C4-2B (cell line): ENCODE results near the gene NUB1.

Experiments used
- H3K27ac ChIP-seq: fragments of 450-650 bp; 2 replicates; pipeline ENCODE4 v1.5.1; 2017
- ZFX ChIP-seq: fragments of 450-650 bp; IDR thresholded peaks from 2 replicates; pipeline ENCODE4 v1.6.1; 2017
- TF ChIP-seq, protein P1 (sequence below): fragments of 450-650 bp; conservative IDR thresholded peaks from 2 replicates; pipeline ENCODE4 v1.5.1; 2017; ENCODE audit warnings: mild to moderate bottlenecking

NUB1 gene

DNA sequence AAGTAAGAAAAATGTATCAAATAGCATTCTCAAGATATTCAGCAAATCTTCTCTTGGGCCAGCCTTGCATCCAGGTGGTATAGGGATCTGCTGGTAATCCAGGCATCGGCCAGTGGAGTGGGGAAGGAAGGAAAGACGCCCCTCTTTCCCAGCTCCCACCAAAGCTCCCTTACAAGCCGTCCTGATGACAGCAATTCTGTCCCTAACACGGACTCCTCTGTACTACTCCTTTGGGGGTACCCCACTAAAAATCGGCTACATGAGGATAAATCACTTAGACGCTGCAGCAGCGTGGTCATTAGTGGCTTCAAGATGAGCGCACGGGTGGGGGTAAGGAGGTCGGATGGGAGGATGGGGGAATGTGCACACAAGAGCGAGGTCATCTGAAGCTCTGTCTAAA is 24.7 kb upstream of the NUB1 start:
- TF ChIP-seq, protein P1, sequence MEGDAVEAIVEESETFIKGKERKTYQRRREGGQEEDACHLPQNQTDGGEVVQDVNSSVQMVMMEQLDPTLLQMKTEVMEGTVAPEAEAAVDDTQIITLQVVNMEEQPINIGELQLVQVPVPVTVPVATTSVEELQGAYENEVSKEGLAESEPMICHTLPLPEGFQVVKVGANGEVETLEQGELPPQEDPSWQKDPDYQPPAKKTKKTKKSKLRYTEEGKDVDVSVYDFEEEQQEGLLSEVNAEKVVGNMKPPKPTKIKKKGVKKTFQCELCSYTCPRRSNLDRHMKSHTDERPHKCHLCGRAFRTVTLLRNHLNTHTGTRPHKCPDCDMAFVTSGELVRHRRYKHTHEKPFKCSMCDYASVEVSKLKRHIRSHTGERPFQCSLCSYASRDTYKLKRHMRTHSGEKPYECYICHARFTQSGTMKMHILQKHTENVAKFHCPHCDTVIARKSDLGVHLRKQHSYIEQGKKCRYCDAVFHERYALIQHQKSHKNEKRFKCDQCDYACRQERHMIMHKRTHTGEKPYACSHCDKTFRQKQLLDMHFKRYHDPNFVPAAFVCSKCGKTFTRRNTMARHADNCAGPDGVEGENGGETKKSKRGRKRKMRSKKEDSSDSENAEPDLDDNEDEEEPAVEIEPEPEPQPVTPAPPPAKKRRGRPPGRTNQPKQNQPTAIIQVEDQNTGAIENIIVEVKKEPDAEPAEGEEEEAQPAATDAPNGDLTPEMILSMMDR, result no peak
- TF ChIP-seq ZFX, result no peak

DNA sequence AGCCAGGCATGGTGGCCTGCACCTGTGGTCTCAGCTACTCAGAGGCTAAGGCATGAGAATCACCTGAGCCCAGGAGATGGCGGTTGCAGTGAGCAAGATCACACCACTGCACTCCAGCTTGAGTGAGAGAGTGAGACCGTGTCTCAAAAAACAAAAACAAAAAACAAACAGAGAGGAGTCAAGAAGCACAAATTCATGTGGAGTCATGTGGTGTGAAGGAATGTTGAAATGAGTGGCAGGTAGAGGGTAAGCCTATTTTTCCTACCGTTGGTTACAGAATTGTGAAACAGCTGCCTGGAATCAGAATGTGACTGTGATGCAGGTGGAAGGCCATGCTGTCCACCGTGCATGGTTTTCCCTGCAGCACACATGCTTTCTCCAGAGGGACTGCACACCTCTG is 23.7 kb upstream of the NUB1 start:
- H3K27ac ChIP-seq, result no peak overlapping the region
- TF ChIP-seq ZFX, result no peak
- TF ChIP-seq, protein P1, result no peak

More for the DNA sequence above, 24.7 kb upstream of the NUB1 start:
- no peak overlapping the region for H3K27ac ChIP-seq

GRCh38 chr7:151319189-151319588 is 22.4 kb upstream of the NUB1 start:
- TF ChIP-seq, protein P1, result no peak
- TF ChIP-seq ZFX, result no peak
- H3K27ac ChIP-seq, result no peak overlapping the region

DNA sequence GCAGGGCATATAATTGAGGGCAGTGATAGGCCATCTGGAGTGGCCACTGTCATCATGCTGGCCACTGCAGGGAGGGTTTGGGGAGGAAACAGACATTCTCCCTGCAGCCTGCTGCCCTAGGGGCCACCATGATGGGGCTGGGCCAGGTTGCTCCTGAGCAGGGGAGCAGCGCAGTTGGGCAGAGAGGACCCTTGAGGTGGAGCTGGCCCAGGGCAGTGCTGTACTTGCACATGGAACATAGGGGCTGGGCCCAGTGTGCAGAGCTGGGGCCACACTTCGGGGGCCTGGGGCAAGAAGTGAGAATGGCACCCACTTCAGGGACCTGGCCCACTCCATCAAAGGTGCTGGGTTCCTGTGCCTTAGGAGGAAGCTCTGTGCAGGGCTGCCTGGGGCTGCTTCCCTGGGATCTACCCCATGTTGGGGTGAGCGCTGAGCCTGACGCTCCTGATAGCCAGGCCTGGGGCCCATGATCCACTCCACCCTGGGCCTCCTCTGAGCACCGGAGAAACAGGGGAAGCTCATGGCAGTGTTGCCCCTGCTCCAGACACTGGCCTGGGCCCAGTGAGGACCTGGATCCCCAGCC is 21.3 kb upstream of the NUB1 start:
- no peak for TF ChIP-seq ZFX
- TF ChIP-seq, protein P1, result no peak
- no peak overlapping the region for H3K27ac ChIP-seq

DNA sequence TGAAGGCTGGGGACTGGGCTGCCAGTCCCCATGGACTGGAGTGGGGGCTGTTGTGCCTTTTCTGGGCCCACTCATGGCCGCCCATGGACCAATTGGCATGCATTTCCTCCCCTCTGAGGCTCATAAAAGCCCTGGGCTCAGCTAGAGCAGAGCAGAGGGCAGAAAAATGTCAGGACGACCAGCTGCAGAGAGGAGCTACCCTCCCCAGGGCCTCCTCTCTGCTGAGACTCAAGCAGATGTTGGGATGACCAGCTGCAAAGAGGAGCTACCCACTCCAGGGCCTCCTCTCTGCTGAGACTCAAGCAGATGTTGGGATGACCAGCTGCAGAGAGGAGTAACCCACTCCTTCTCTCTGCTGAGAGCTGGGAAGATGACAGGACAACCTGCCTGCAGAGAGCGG is 20.3 kb upstream of the NUB1 start:
- no peak overlapping the region for H3K27ac ChIP-seq
- TF ChIP-seq ZFX, result no peak
- TF ChIP-seq, protein P1, result no peak

- no peak overlapping the region for H3K27ac ChIP-seq
- TF ChIP-seq ZFX, result no peak
Observed at GRCh38 chr7:151322906-151323305, 18.7 kb upstream of the NUB1 start.

DNA sequence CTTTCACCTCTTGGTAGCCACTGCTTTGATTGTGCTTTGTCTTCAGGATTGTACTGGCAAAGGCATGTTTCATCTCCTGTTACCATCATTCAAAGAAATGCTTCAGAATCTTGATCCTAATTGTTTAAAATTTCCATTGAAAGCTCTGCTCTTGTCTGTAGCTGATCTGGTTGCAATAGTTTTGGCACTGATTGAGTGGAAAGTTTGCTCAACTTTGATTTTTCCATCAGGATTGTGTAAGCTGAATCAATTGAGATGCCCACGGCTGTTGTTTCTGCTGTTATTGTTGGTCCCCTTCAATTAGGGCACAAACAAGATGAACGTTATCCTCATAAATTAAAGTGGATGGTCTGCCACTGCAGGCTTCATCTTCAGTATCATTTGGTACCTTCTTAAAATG is 14.6 kb upstream of the NUB1 start:
- no peak overlapping the region for H3K27ac ChIP-seq
- no peak for TF ChIP-seq ZFX
- TF ChIP-seq, protein P1, result no peak

DNA sequence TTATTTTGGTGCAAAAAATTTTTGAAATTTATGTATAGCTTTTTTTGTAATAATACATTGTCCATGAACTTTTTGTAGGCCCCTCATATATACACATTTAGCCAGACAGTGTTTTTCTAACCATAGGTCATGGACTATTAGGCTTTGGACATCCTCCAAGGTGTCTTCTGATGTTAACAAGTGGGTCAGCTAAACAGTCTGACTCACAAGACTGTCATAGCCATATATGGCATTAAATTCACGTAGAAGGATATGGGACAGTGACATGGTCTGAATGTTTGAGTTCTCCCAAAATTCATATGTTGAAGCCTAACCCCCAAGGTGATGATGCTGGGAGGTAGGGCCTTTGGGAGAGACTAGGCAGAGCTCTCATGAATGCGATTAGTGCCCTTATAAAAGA is 14.0 kb upstream of the NUB1 start:
- H3K27ac ChIP-seq, result no peak overlapping the region
- TF ChIP-seq, protein P1, result no peak
- no peak for TF ChIP-seq ZFX
